ENCODE measurements around the gene VPS18.

The VPS18 gene

DNA sequence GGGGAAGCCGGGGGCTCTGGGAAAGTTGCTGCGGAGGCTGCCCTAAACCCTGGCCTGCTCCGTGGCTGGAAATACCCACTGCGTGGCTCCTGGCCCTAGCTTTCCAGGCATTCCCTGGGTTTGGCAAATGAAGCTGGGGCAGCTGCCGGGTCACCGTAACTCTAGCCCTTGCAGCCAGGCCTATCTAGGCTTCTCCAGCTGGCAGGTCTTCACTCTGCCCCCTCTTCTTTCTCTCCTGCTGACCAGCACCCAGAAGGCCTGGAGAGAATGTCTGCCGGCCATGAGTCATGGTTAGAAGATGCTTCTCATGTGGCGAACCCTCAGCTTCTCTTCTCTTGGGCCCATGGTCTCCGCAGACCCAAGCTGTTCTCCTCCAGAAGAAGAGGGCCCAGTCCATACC, 29.3 kb downstream of the VPS18 start:
- DNase-seq: no peak

GRCh38 chr15:40925495-40925862, 31.2 kb downstream of the VPS18 start:
- no peak for DNase-seq

DNA sequence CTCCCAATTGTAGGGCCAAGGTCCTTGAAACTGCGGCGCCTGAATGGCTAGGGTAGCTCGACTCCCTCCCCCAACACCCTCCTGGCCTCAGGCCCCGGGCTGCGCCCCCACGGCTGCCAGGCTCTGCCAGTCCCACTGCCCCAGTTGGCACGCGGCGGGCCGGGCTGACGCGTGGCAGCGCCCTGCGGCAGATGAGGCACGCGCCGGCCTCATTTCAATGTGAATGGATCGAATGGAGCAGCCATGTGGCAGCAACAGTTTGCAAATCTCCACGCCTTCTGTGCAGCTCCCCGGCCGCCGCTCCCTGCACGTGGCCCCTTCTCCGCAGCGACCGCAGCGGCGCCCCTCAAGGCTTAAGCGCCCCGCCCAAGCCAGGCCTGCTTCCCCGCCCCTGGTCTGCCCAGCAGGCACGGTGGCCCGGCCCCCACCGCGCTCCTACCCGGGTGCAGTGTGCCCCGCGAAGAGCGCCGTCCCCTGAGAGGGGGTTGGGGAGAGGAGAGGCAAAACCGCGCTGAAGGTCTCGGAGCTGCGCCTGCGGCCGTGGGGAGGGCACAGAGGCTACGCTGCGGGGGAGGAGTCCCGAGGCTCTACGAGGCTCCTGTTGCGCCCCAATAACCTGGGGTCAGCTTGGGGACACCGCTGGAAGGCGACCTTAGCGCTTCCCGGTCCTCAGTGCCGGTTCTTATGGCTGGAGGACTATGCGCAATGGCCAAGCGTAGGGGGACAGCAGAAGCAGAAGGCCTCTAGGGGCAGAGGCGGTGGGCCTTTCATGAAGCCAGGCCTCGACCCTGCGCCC, 31.8 kb downstream of the VPS18 start:
- DNase-seq: peak in 5 of 14 donors; percentile 10 to 35 (median 29)

- DNase-seq: peak in 1 of 14 donors; percentile 58
These were observed 32.6 kb downstream of the VPS18 start for GRCh38 chr15:40926659-40927494.

DNA sequence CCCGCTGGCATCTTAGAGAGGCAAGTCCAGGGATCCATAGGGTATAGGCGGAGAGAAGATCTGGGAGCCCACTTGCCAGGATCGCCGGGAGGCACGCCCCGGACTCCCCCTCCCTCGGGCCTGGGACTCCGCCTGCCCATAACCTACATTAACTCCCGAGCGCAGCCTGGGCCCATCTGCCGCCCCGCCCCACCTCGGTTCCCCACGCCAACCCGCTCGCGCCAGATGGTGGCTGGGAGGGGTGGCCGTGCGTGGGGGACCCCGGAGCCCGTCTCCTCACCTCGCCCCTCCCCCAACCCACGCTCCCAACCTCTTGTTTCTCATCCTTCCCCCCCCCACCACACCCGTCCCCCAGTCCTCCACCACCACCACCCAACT, 33.2 kb downstream of the VPS18 start:
- no peak for DNase-seq

GRCh38 chr15:40927873-40928806, 33.9 kb downstream of the VPS18 start:
- DNase-seq: no peak

GRCh38 chr15:40928821-40929659, 34.8 kb downstream of the VPS18 start, which contains the start of gene DLL4:
Gene DLL4, plus strand, starts transcription at chr15:40929340. Its CDS starts 329 bp downstream, at chr15:40929669.
- peak in 1 of 14 donors; percentile 67 for DNase-seq

DNA sequence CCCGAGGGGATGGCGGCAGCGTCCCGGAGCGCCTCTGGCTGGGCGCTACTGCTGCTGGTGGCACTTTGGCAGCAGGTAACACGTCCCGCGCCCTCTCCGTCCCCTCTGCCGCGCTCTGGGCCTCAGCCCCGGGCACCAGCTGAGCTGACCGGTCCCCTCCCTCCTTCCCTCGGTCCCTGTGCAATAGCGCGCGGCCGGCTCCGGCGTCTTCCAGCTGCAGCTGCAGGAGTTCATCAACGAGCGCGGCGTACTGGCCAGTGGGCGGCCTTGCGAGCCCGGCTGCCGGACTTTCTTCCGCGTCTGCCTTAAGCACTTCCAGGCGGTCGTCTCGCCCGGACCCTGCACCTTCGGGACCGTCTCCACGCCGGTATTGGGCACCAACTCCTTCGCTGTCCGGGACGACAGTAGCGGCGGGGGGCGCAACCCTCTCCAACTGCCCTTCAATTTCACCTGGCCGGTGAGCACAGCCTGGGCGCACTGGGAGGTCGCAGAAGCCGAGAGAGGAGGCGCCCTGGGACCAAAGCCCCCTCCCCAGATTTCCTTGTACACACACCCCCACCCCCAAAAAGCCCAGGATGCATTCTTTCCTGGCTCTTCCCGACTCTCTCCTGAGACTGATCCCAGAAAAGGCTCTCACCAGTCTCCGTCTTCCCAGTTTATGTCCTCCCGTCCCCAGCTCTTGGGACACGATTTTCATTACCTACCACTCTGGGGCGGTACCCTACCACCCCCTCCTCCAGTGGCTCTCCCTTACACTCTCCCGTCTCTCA, 35.6 kb downstream of the VPS18 start:
- peak in 2 of 14 donors; percentile 11 to 26 for DNase-seq

GRCh38 chr15:40930430-40931299, 36.4 kb downstream of the VPS18 start:
- peak in 1 of 14 donors; percentile 65 for DNase-seq

DNA sequence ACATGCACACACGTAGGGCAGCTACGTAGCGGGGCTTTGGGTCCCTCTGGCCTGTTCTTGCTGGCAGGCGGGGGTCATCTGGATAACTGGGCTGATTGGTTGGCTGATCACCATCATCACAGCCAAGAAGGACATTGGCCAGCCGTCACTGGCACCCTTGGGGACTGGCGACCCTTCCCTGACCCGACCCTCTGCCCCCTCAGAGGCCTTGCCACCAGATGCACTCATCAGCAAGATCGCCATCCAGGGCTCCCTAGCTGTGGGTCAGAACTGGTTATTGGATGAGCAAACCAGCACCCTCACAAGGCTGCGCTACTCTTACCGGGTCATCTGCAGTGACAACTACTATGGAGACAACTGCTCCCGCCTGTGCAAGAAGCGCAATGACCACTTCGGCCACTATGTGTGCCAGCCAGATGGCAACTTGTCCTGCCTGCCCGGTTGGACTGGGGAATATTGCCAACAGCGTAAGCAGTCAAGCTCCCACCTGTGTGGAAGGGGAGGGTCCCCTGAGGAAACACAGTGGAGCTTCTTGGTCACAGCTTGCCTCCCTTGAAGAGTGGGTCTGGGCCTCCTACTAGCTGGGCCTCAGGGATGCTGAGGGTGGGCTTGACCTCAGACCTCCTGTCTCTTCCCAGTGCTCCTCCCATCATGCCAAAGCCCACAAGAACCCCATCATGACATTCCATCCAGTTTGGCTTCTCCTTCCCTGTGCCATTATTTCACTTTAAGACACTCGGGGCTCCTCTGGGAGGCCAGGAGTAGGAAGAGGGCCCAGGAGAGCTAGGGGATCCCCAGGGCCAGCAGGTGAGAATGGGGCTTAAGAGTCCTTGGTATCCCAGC, 37.3 kb downstream of the VPS18 start:
- DNase-seq: peak in 1 of 14 donors; percentile 50

GRCh38 chr15:40932156-40932555, 37.9 kb downstream of the VPS18 start:
- DNase-seq: peak in 1 of 14 donors; percentile 32

- DNase-seq: no peak
These were observed 38.6 kb downstream of the VPS18 start for GRCh38 chr15:40932649-40933516.

DNA sequence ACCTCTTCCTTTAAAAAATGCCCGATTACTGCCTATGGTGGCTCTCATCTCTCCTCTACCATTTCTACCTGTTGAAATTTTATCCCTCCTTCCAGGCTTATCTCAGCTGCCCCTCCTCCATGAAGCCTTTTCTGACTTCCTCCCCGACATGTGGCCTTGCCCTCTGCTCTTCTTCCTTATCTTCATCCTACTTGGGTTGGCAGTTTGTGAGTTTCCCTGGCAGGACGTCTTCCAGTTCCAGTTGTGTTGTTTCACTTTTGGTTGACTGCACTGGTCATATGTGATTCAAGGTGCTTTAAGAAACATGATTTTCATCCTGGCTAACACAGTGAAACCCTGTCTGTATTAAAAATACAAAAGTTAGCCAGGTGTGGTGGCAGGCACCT, 39.3 kb downstream of the VPS18 start:
- no peak for DNase-seq

GRCh38 chr15:40934457-40934856, 40.2 kb downstream of the VPS18 start:
- no peak for DNase-seq

DNA sequence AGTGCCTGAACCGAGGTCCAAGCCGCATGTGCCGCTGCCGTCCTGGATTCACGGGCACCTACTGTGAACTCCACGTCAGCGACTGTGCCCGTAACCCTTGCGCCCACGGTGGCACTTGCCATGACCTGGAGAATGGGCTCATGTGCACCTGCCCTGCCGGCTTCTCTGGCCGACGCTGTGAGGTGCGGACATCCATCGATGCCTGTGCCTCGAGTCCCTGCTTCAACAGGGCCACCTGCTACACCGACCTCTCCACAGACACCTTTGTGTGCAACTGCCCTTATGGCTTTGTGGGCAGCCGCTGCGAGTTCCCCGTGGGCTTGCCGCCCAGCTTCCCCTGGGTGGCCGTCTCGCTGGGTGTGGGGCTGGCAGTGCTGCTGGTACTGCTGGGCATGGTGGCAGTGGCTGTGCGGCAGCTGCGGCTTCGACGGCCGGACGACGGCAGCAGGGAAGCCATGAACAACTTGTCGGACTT, 42.0 kb downstream of the VPS18 start:
- DNase-seq: no peak

DNA sequence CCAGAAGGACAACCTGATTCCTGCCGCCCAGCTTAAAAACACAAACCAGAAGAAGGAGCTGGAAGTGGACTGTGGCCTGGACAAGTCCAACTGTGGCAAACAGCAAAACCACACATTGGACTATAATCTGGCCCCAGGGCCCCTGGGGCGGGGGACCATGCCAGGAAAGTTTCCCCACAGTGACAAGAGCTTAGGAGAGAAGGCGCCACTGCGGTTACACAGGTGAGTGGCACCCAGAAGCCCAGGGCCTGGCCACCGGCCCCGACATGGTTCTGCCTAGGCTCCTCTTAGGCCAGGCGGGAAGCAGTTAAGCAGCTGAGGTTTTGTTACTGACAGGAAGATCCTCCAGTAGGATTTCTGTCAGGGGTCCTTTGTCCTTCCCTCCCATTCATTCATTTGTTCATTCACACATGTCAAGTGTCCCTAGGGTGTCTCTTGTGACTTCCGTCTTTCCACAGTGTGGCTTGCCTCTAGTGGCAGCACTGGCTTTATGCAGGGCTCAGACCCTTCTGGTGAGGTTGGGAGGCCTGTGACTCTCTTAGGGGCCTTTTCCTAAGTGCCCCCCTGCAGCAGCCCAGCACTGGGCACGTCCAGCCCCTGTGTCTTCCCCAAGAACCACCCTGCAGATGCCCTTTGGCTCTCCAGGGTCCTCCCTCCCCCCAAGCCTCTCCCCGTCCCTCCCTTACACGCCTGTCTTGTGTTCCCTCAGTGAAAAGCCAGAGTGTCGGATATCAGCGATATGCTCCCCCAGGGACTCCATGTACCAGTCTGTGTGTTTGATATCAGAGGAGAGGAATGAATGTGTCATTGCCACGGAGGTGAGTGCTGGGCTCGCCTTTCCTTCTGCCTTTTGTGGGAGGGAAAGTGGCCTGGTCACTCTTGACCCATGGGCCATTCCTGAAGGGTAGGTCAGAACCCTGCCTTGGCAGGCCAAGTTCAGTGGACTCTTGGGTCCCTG, 42.7 kb downstream of the VPS18 start:
- no peak for DNase-seq
